Loucy (cell line): ENCODE data around the gene ANKRD9.

ENCODE experiments used
- EZH2phosphoT487 ChIP-seq: fragments of 200-600 bp; IDR thresholded peaks from 2 replicates; pipeline ENCODE4 v1.6.1; 2018; ENCODE audit warnings: antibody characterized with exemption, mild to moderate bottlenecking, moderate library complexity, borderline replicate concordance
- TF ChIP-seq, protein P1 (sequence below): fragments of 200-600 bp; sonication (generic); conservative IDR thresholded peaks from 2 replicates; pipeline ENCODE4 v1.5.1; 2014; ENCODE audit warnings: mild to moderate bottlenecking, antibody characterized with exemption, low read length

DNA sequence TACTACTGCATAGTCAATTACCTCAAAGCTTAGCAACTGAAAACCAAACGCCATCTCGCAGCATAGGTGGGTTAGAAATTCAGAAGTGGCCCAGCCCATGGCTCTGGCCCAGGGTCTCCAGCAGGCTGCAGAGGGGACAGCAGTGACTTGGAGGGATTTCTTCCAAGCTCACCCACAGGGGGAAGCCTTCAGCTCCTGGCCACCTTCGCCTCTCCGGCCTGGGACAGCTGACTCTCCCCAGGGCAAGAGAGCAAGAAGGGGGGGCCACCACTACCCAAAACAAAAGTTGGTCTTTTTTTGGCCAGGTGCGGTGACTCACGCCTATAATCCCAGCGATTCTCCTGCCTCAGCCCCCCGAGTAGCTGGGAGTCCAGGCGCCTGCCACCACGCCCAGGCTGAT is 32.2 kb upstream of the ANKRD9 start:
- TF ChIP-seq EZH2phosphoT487: no peak
- TF ChIP-seq, protein P1, sequence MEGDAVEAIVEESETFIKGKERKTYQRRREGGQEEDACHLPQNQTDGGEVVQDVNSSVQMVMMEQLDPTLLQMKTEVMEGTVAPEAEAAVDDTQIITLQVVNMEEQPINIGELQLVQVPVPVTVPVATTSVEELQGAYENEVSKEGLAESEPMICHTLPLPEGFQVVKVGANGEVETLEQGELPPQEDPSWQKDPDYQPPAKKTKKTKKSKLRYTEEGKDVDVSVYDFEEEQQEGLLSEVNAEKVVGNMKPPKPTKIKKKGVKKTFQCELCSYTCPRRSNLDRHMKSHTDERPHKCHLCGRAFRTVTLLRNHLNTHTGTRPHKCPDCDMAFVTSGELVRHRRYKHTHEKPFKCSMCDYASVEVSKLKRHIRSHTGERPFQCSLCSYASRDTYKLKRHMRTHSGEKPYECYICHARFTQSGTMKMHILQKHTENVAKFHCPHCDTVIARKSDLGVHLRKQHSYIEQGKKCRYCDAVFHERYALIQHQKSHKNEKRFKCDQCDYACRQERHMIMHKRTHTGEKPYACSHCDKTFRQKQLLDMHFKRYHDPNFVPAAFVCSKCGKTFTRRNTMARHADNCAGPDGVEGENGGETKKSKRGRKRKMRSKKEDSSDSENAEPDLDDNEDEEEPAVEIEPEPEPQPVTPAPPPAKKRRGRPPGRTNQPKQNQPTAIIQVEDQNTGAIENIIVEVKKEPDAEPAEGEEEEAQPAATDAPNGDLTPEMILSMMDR: no peak
